ENCODE data around the gene ZDBF2.

Gene ZDBF2

DNA sequence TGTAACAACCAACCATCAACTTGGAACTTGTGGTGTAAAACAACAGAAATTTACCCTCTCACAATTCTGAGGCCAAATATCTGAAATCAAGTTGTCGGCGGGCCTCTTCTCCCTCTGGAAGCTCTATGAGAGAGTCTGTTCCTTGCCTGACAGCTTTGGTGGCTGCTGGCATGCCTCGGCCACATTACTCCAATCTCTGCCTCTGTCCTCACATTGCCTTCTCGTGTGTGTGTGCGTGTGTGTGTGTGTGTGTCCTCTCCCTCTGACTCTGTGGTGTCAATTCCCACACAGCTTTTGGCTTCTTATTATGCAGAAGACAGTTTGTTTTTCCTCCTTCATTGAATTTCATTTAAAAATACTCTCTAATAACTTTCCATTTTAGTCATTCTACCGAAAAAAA lies 50.4 kb downstream of the ZDBF2 start:
- Histone ChIP-seq H3K36me3 (replicated peaks in 1 of 2; ENCODE audit: control insufficient read depth in 2 of 2, insufficient read depth in 2 of 2, low read length in 2 of 2) (no peaks in the 10 kb centered on the region), H3K18ac (ENCODE audit: low read length) (no peak overlapping the region), H3K4me3 (ENCODE audit: low read length in 2 of 2) (no peak overlapping the region), H3K14ac (ENCODE audit: low read length) (no peak overlapping the region), H3K27me3 (ENCODE audit: control insufficient read depth in 3 of 3, insufficient read depth in 3 of 3, low read depth in 1 of 3, low read length in 3 of 3) (no peaks in the 10 kb centered on the region), H2BK5ac (ENCODE audit: low read length) (no peak overlapping the region), H2AK5ac (ENCODE audit: low read depth, low read length) (no peak overlapping the region), H2BK12ac (ENCODE audit: low read length) (no peak overlapping the region), H3K4me1 (ENCODE audit: control insufficient read depth in 2 of 2, insufficient read depth in 1 of 2, low read depth in 1 of 2, low read length in 2 of 2) (peaks cover 3 to 7% of the 10 kb centered on the region in 2 donors), H4K8ac (ENCODE audit: low read depth, low read length) (no peak overlapping the region), H3K4ac (ENCODE audit: low read length) (no peak overlapping the region), H4K91ac (ENCODE audit: low read depth, low read length, poor library complexity) (no peak overlapping the region), H2BK15ac (ENCODE audit: low read length) (no peak overlapping the region), H3K9me3 (replicated peaks in 1 of 2; ENCODE audit: control insufficient read depth in 2 of 2, insufficient read depth in 1 of 2, low read depth in 1 of 2, low read length in 2 of 2) (no peaks in the 10 kb centered on the region), H3K4me2 (ENCODE audit: insufficient read depth, low read length, poor library complexity, severe bottlenecking) (no peak overlapping the region), H3K23ac (ENCODE audit: low read depth, low read length, poor library complexity) (no peak overlapping the region), H3K79me1 (ENCODE audit: low read depth, low read length) (no peaks in the 10 kb centered on the region), H2BK120ac (ENCODE audit: low read depth, low read length) (no peak overlapping the region), H3K27ac (replicated peaks; ENCODE audit: low read length) (no peak overlapping the region), H3K9ac (ENCODE audit: low read depth, low read length, poor library complexity) (no peak overlapping the region), H2AFZ (ENCODE audit: low read length) (no peak overlapping the region)
- no peak for DNase-seq (ENCODE audit: low spot score)
- WGBS, 2 donors (ENCODE audit: extremely low coverage in 2 of 2, insufficient read length in 2 of 2, insufficient replicate concordance in 1 of 2): no CpG with 5 or more reads among the region's 6 CpGs

- no peak overlapping the region for H3K4me3 ChIP-seq (ENCODE audit: low read length in 2 of 2)
- no peaks in the 10 kb centered on the region for H3K27me3 ChIP-seq (ENCODE audit: control insufficient read depth in 3 of 3, insufficient read depth in 3 of 3, low read depth in 1 of 3, low read length in 3 of 3)
- no peak overlapping the region for H2BK12ac ChIP-seq (ENCODE audit: low read length)
- H2BK5ac ChIP-seq (ENCODE audit: low read length): no peak overlapping the region
- H2AFZ ChIP-seq (ENCODE audit: low read length): no peak overlapping the region
- no peak overlapping the region for H3K27ac ChIP-seq (replicated peaks; ENCODE audit: low read length)
- no peak overlapping the region for H3K14ac ChIP-seq (ENCODE audit: low read length)
- H3K4me2 ChIP-seq (ENCODE audit: insufficient read depth, low read length, poor library complexity, severe bottlenecking): no peak overlapping the region
- H3K79me1 ChIP-seq (ENCODE audit: low read depth, low read length): no peaks in the 10 kb centered on the region
- H2AK5ac ChIP-seq (ENCODE audit: low read depth, low read length): no peak overlapping the region
- no peak overlapping the region for H2BK120ac ChIP-seq (ENCODE audit: low read depth, low read length)
- no CpG with 5 or more reads among the region's 1 CpG for WGBS, 2 donors (ENCODE audit: extremely low coverage in 2 of 2, insufficient read length in 2 of 2, insufficient replicate concordance in 1 of 2)
- no peak overlapping the region for H4K8ac ChIP-seq (ENCODE audit: low read depth, low read length)
- H3K9me3 ChIP-seq (replicated peaks in 1 of 2; ENCODE audit: control insufficient read depth in 2 of 2, insufficient read depth in 1 of 2, low read depth in 1 of 2, low read length in 2 of 2): no peaks in the 10 kb centered on the region
- H2BK15ac ChIP-seq (ENCODE audit: low read length): no peak overlapping the region
- DNase-seq (ENCODE audit: low spot score): peak; percentile 23
- H3K23ac ChIP-seq (ENCODE audit: low read depth, low read length, poor library complexity): no peak overlapping the region
- no peak overlapping the region for H3K18ac ChIP-seq (ENCODE audit: low read length)
- no peak overlapping the region for H3K9ac ChIP-seq (ENCODE audit: low read depth, low read length, poor library complexity)
- no peaks in the 10 kb centered on the region for H3K36me3 ChIP-seq (replicated peaks in 1 of 2; ENCODE audit: control insufficient read depth in 2 of 2, insufficient read depth in 2 of 2, low read length in 2 of 2)
- H3K4ac ChIP-seq (ENCODE audit: low read length): no peak overlapping the region
- peaks cover 3 to 7% of the 10 kb centered on the region in 2 donors for H3K4me1 ChIP-seq (ENCODE audit: control insufficient read depth in 2 of 2, insufficient read depth in 1 of 2, low read depth in 1 of 2, low read length in 2 of 2)
- no peak overlapping the region for H4K91ac ChIP-seq (ENCODE audit: low read depth, low read length, poor library complexity)
These were observed 54.5 kb downstream of the ZDBF2 start for GRCh38 chr2:206328974-206329373.

DNA sequence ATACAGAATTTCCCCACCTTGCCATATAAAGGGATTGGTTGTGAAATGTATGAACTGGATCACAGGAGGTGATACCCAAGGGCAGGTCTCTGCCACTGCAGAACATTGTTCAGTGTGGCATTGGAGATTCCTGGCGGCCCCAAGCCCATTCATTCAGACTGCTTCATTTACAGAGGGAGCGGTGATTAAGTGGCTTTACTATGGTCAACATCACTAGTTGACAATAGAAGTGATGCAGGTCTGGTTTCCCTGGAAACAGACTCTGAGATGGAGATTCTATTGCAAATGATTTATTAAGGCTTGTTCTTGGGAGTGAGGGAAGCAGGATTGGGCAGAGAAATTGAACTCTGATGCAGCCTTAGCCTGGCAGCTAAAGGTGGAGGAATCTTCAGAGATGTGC lies 62.4 kb downstream of the ZDBF2 start:
- H3K27ac ChIP-seq (replicated peaks; ENCODE audit: low read length): no peak overlapping the region
- H3K4me2 ChIP-seq (ENCODE audit: insufficient read depth, low read length, poor library complexity, severe bottlenecking): no peak overlapping the region

DNA sequence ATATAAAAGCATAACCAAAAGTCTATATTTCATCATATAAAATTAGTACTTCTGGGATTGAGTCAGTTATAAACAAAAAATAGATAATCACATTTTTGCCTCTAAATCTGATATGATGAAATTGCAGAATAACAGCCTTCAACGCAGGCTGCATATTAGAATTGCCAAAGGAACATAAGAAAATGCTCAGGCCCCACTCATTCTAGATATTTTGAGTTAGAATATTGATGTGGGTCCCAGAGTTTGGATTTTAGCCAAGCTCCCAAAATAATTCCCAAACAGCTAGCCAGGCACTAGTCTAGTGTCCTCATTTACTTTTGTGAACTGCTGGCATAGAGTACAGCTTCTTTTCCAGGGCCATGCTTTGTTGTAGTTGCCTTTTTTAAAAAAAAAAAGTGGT lies 63.5 kb downstream of the ZDBF2 start:
- Histone ChIP-seq H3K9me3 (replicated peaks in 1 of 2; ENCODE audit: control insufficient read depth in 2 of 2, insufficient read depth in 1 of 2, low read depth in 1 of 2, low read length in 2 of 2) (no peaks in the 10 kb centered on the region), H4K8ac (ENCODE audit: low read depth, low read length) (no peak overlapping the region), H4K91ac (ENCODE audit: low read depth, low read length, poor library complexity) (no peak overlapping the region), H2BK12ac (ENCODE audit: low read length) (no peak overlapping the region), H3K9ac (ENCODE audit: low read depth, low read length, poor library complexity) (no peak overlapping the region), H3K36me3 (replicated peaks in 1 of 2; ENCODE audit: control insufficient read depth in 2 of 2, insufficient read depth in 2 of 2, low read length in 2 of 2) (no peaks in the 10 kb centered on the region), H3K4me3 (ENCODE audit: low read length in 2 of 2) (no peak overlapping the region), H2BK120ac (ENCODE audit: low read depth, low read length) (no peak overlapping the region), H3K4me1 (ENCODE audit: control insufficient read depth in 2 of 2, insufficient read depth in 1 of 2, low read depth in 1 of 2, low read length in 2 of 2) (no peaks in the 10 kb centered on the region), H2BK15ac (ENCODE audit: low read length) (no peak overlapping the region), H2AK5ac (ENCODE audit: low read depth, low read length) (no peak overlapping the region), H3K79me1 (ENCODE audit: low read depth, low read length) (no peaks in the 10 kb centered on the region), H3K27me3 (ENCODE audit: control insufficient read depth in 3 of 3, insufficient read depth in 3 of 3, low read depth in 1 of 3, low read length in 3 of 3) (peaks cover 0 to 3% (median 0%) of the 10 kb centered on the region in 3 experiments), H3K18ac (ENCODE audit: low read length) (no peak overlapping the region), H3K14ac (ENCODE audit: low read length) (no peak overlapping the region), H3K27ac (replicated peaks; ENCODE audit: low read length) (no peak overlapping the region), H3K23ac (ENCODE audit: low read depth, low read length, poor library complexity) (no peak overlapping the region), H2AFZ (ENCODE audit: low read length) (no peak overlapping the region), H2BK5ac (ENCODE audit: low read length) (no peak overlapping the region), H3K4ac (ENCODE audit: low read length) (no peak overlapping the region), H3K4me2 (ENCODE audit: insufficient read depth, low read length, poor library complexity, severe bottlenecking) (no peak overlapping the region)
- DNase-seq (ENCODE audit: low spot score): no peak
- WGBS, 2 donors (ENCODE audit: extremely low coverage in 2 of 2, insufficient read length in 2 of 2, insufficient replicate concordance in 1 of 2): no CpG with 5 or more reads among the region's 1 CpG

More for the DNA sequence above, 62.4 kb downstream of the ZDBF2 start:
- H3K4me1 ChIP-seq (ENCODE audit: control insufficient read depth in 2 of 2, insufficient read depth in 1 of 2, low read depth in 1 of 2, low read length in 2 of 2): no peaks in the 10 kb centered on the region
- no peaks in the 10 kb centered on the region for H3K9me3 ChIP-seq (replicated peaks in 1 of 2; ENCODE audit: control insufficient read depth in 2 of 2, insufficient read depth in 1 of 2, low read depth in 1 of 2, low read length in 2 of 2)
- H3K27me3 ChIP-seq (ENCODE audit: control insufficient read depth in 3 of 3, insufficient read depth in 3 of 3, low read depth in 1 of 3, low read length in 3 of 3): peaks cover 0 to 3% (median 0%) of the 10 kb centered on the region in 3 experiments
- no peak overlapping the region for H4K91ac ChIP-seq (ENCODE audit: low read depth, low read length, poor library complexity)
- no peak overlapping the region for H2BK12ac ChIP-seq (ENCODE audit: low read length)
- no peaks in the 10 kb centered on the region for H3K36me3 ChIP-seq (replicated peaks in 1 of 2; ENCODE audit: control insufficient read depth in 2 of 2, insufficient read depth in 2 of 2, low read length in 2 of 2)
- no peak overlapping the region for H3K9ac ChIP-seq (ENCODE audit: low read depth, low read length, poor library complexity)
- no peak overlapping the region for H3K23ac ChIP-seq (ENCODE audit: low read depth, low read length, poor library complexity)
- no CpG with 5 or more reads among the region's 2 CpGs for WGBS, 2 donors (ENCODE audit: extremely low coverage in 2 of 2, insufficient read length in 2 of 2, insufficient replicate concordance in 1 of 2)
- no peak overlapping the region for H3K18ac ChIP-seq (ENCODE audit: low read length)
- H2AK5ac ChIP-seq (ENCODE audit: low read depth, low read length): no peak overlapping the region
- H2BK120ac ChIP-seq (ENCODE audit: low read depth, low read length): no peak overlapping the region
- no peak overlapping the region for H2BK15ac ChIP-seq (ENCODE audit: low read length)
- no peak overlapping the region for H4K8ac ChIP-seq (ENCODE audit: low read depth, low read length)
- no peak overlapping the region for H2AFZ ChIP-seq (ENCODE audit: low read length)
- H2BK5ac ChIP-seq (ENCODE audit: low read length): no peak overlapping the region
- H3K79me1 ChIP-seq (ENCODE audit: low read depth, low read length): no peaks in the 10 kb centered on the region
- no peak overlapping the region for H3K4ac ChIP-seq (ENCODE audit: low read length)
- no peak for DNase-seq (ENCODE audit: low spot score)
- no peak overlapping the region for H3K4me3 ChIP-seq (ENCODE audit: low read length in 2 of 2)
- no peak overlapping the region for H3K14ac ChIP-seq (ENCODE audit: low read length)

Measured in neuronal stem cell (in vitro differentiated cells).